OCI-LY7 (cell line): Measurements from ENCODE around the gene DGKB. TPM values are rescaled to one million over a fixed set of nuclear protein-coding genes. Genes with fewer than 3 reads are reported as not detected.

Source experiments
- BruUV-seq: library from RNA; stranded (reverse); fragments of 400-500 nt; replicated peaks from 2 replicates; lab custom pipeline; 2021; lab: Mats Ljungman, UMichigan
- CTCF ChIA-PET: fragments of 300-600 bp; sonication (Branson Sonifier 250); formaldehyde crosslinking; loops from one replicate; lab custom pipeline; 2022; ENCODE audit warnings: antibody characterized with exemption; ENCODE audit not compliant: unreplicated experiment; lab: Charles Lee
- POLR2A ChIA-PET: fragments of 300-600 bp; sonication (Branson Sonifier 250); formaldehyde crosslinking; loops from one replicate; lab custom pipeline; 2022; ENCODE audit warnings: antibody characterized with exemption; lab: Charles Lee
- DNase-seq: peaks from one replicate; pipeline ENCODE4 v3.0.0-alpha.2; 2015; ENCODE audit warnings: low spot score
- H2AFZ ChIP-seq: fragments of 200-600 bp; sonication (generic), shearing (Covaris generic); 2 replicates; pipeline ENCODE4 v1.6.1; 2014; ENCODE audit warnings: mild to moderate bottlenecking, antibody characterized with exemption, low read length, moderate library complexity
- H3K27ac ChIP-seq: fragments of 200-600 bp; sonication (generic); 2 replicates; pipeline ENCODE4 v1.5.1; 2014; ENCODE audit warnings: mixed run types, low read depth, mild to moderate bottlenecking, moderate library complexity, low read length, inconsistent platforms; ENCODE audit not compliant: poor library complexity, severe bottlenecking
- H3K36me3 ChIP-seq: fragments of 200-600 bp; sonication (generic); 2 replicates; pipeline ENCODE4 v1.6.1; 2014; ENCODE audit warnings: mild to moderate bottlenecking, antibody characterized with exemption, low read length, moderate library complexity, mixed read lengths; ENCODE audit not compliant: insufficient read depth
- H3K4me1 ChIP-seq: fragments of 200-600 bp; sonication (generic); 2 replicates; pipeline ENCODE4 v1.5.1; 2014; ENCODE audit warnings: mild to moderate bottlenecking, low read length; ENCODE audit not compliant: insufficient read depth, poor library complexity, severe bottlenecking
- H3K4me2 ChIP-seq: fragments of 200-600 bp; sonication (generic); 2 replicates; pipeline ENCODE4 v1.6.1; 2014; ENCODE audit warnings: mild to moderate bottlenecking, low read length
- H3K4me3 ChIP-seq: fragments of 200-600 bp; sonication (generic); 2 replicates; pipeline ENCODE4 v1.5.1; 2014; ENCODE audit warnings: mild to moderate bottlenecking, low read depth, low read length; ENCODE audit not compliant: poor library complexity, severe bottlenecking
- H3K79me2 ChIP-seq: fragments of 200-600 bp; sonication (generic); 2 replicates; pipeline ENCODE4 v1.6.1; 2016; ENCODE audit warnings: low read depth, mild to moderate bottlenecking, low read length, moderate library complexity, mixed read lengths; ENCODE audit not compliant: insufficient read depth
- H3K9me2 ChIP-seq: fragments of 200-600 bp; sonication (generic); 2 replicates; pipeline ENCODE4 v1.6.1; 2016; ENCODE audit warnings: mild to moderate bottlenecking, low read length, mixed read lengths; ENCODE audit not compliant: insufficient read depth
- H3K9me3 ChIP-seq: fragments of 200-600 bp; sonication (generic); 2 replicates; pipeline ENCODE4 v1.6.1; 2014; ENCODE audit warnings: mild to moderate bottlenecking, mixed run types, low read length, mixed read lengths
- H4K20me1 ChIP-seq: fragments of 200-600 bp; sonication (generic); 2 replicates; pipeline ENCODE4 v1.6.1; 2014; ENCODE audit warnings: mild to moderate bottlenecking, antibody characterized with exemption, low read length, moderate library complexity, mixed read lengths; ENCODE audit not compliant: insufficient read depth
- EZH2phosphoT487 ChIP-seq: fragments of 200-600 bp; sonication (generic); IDR thresholded peaks from 2 replicates; pipeline ENCODE4 v1.6.1; 2018; ENCODE audit warnings: low read depth, borderline replicate concordance, mild to moderate bottlenecking, mixed run types, antibody characterized with exemption, low read length, moderate library complexity, mixed read lengths
- intact Hi-C: fragments of 100-400 bp; cut with micrococcal nuclease; formaldehyde crosslinking; loops from one replicate; pipeline ENCODE4 v1.10.0; 2022; ENCODE audit not compliant: unreplicated experiment
- total RNA-seq, 2 experiments: library from RNA; depleted of rRNA in 1 of 2; stranded (reverse); fragments of >200 nt in 1 of 2; shearing (Covaris generic) in 1 of 2; gene quantifications; 2 replicates each; pipeline ENCODE4 v1.2.3, GENCODE V29; 2014 to 2022
- TF ChIP-seq, protein P1 (sequence below): fragments of 200-600 bp; sonication (generic); conservative IDR thresholded peaks from 2 replicates; pipeline ENCODE4 v1.5.1; 2014; ENCODE audit warnings: mild to moderate bottlenecking, antibody characterized with exemption, low read length, moderate library complexity, mixed read lengths

DGKB gene
- total RNA-seq, 2 experiments from 2014 or later = not detected

DNA sequence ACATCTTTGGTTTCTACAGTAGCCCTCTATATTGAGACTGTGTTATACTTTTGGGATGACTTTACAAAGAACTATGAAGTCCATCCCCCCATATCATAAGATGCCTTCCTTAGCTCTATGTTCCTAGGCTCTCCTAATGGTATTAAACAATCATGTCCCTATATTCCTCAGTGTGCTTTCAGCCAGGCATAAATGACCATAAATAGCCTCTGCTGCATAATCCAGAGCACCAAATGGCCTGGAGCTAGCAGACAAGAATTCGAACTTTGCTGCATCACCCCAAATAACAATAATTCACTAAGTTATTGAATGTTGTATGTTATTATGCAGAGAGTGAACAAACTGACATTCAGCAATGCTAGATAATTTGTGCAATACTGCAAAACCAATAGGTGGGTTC, 405.2 kb downstream of the DGKB start:
- no peaks in the 10 kb centered on the region for H3K9me3 ChIP-seq
- H3K36me3 ChIP-seq = no peaks in the 10 kb centered on the region
- no TSS peak for BruUV-seq
- no peaks in the 10 kb centered on the region for H4K20me1 ChIP-seq
- POLR2A ChIA-PET = no interaction called here
- H3K4me2 ChIP-seq = no peak overlapping the region
- no peak overlapping the region for H3K4me3 ChIP-seq
- intact Hi-C loops = no loop called here
- DNase-seq = no peak
- CTCF ChIA-PET = no interaction called here
- no peaks in the 10 kb centered on the region for H3K4me1 ChIP-seq
- no peaks in the 10 kb centered on the region for H3K9me2 ChIP-seq
- no peak overlapping the region for H2AFZ ChIP-seq
- no peak for TF ChIP-seq EZH2phosphoT487
- H3K79me2 ChIP-seq = no peaks in the 10 kb centered on the region
- H3K27ac ChIP-seq = no peak overlapping the region

DNA sequence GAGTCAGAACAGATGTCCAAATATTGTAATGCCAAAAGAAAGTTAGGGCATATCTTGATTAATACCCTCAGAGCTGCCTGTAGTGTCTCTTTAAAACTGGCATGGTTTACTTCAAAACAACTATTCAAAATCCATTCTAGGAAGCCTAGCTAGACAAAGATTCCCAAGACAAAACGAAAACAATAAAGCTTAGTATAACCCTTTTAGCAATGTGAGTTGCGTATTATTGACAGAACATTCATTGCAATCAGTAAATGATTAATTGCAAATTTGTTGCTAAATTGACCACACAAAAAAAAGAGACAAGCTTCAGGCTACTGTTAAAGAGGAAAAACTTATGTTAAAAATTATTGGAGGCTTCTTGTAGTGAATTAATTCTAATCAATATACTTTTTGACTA, 406.9 kb downstream of the DGKB start:
- POLR2A ChIA-PET = no interaction called here
- no peak overlapping the region for H3K4me3 ChIP-seq
- BruUV-seq = no TSS peak

DNA sequence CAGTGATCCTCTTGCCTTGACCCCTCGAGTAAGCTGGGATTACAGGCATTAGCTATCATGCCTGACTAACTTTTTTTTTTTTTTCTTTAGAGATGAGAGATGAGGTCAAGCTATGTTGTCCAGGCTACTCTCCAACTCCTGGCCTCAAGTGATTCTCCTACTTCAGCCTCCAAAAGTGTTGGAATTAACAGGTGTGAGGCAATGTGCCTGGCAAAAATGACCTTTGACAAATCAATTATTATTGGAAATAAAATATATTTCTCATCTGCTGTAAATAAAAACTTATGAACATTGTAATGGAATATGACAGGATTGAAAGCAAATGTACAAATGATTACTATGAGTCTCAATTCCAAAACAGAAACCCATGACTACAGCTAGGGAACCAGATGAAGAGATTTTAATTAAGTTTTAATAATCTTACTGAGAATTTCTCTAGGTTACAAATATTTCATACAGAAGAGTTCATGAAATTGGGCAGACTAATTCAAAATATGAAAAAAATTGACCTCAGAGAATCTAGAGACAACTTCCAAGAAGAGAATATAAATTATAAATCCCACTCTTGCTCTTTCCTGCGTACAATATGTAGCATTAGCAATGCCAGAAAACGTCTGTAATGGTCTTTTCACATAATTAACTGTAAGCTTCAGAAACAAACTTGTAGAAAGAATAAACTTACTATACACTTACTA, 414.7 kb downstream of the DGKB start:
- no peak overlapping the region for H3K4me3 ChIP-seq
- H3K9me3 ChIP-seq = no peaks in the 10 kb centered on the region
- no peak for DNase-seq
- H3K36me3 ChIP-seq = no peaks in the 10 kb centered on the region
- no peaks in the 10 kb centered on the region for H3K79me2 ChIP-seq
- no peaks in the 10 kb centered on the region for H3K9me2 ChIP-seq
- H4K20me1 ChIP-seq = no peaks in the 10 kb centered on the region
- H3K4me1 ChIP-seq = no peaks in the 10 kb centered on the region
- ChIA-PET POLR2A (interaction anchor here (0.6 kb wide), 1 partner anchor 600 kb away, joined by 3 read pairs; no protein-coding TSS in a partner anchor), CTCF (no interaction called here)
- TF ChIP-seq, protein P1, sequence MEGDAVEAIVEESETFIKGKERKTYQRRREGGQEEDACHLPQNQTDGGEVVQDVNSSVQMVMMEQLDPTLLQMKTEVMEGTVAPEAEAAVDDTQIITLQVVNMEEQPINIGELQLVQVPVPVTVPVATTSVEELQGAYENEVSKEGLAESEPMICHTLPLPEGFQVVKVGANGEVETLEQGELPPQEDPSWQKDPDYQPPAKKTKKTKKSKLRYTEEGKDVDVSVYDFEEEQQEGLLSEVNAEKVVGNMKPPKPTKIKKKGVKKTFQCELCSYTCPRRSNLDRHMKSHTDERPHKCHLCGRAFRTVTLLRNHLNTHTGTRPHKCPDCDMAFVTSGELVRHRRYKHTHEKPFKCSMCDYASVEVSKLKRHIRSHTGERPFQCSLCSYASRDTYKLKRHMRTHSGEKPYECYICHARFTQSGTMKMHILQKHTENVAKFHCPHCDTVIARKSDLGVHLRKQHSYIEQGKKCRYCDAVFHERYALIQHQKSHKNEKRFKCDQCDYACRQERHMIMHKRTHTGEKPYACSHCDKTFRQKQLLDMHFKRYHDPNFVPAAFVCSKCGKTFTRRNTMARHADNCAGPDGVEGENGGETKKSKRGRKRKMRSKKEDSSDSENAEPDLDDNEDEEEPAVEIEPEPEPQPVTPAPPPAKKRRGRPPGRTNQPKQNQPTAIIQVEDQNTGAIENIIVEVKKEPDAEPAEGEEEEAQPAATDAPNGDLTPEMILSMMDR = no peak
- TF ChIP-seq EZH2phosphoT487 = no peak
- no peak overlapping the region for H3K4me2 ChIP-seq
- H3K27ac ChIP-seq = no peak overlapping the region
- intact Hi-C loops = no loop called here
- BruUV-seq = no TSS peak
- H2AFZ ChIP-seq = no peak overlapping the region

More for the DNA sequence above, 406.9 kb downstream of the DGKB start:
- H3K79me2 ChIP-seq = no peaks in the 10 kb centered on the region
- intact Hi-C loops = no loop called here
- H3K27ac ChIP-seq = no peak overlapping the region
- no peak for TF ChIP-seq EZH2phosphoT487
- TF ChIP-seq, protein P1 = no peak
- H3K36me3 ChIP-seq = no peaks in the 10 kb centered on the region
- H4K20me1 ChIP-seq = no peaks in the 10 kb centered on the region
- H3K9me3 ChIP-seq = no peaks in the 10 kb centered on the region
- no peaks in the 10 kb centered on the region for H3K4me1 ChIP-seq
- CTCF ChIA-PET = no interaction called here
- no peak for DNase-seq
- no peak overlapping the region for H3K4me2 ChIP-seq
- no peaks in the 10 kb centered on the region for H3K9me2 ChIP-seq
- H2AFZ ChIP-seq = no peak overlapping the region
